HG03066 (cell line): Measurements from ENCODE around the gene FBXL16.
"Not testable (repeated sequence)": the region's sequence is repeated elsewhere in the genome, so short reads cannot be mapped to it uniquely, and the experiment has no call there.

Experiments
- ATAC-seq: cut with Tn5 transposase; IDR thresholded peaks from one replicate; pipeline ENCODE4 v1.9.1; 2021; ENCODE audit warnings: low read depth; ENCODE audit not compliant: unreplicated experiment

FBXL16 gene

DNA sequence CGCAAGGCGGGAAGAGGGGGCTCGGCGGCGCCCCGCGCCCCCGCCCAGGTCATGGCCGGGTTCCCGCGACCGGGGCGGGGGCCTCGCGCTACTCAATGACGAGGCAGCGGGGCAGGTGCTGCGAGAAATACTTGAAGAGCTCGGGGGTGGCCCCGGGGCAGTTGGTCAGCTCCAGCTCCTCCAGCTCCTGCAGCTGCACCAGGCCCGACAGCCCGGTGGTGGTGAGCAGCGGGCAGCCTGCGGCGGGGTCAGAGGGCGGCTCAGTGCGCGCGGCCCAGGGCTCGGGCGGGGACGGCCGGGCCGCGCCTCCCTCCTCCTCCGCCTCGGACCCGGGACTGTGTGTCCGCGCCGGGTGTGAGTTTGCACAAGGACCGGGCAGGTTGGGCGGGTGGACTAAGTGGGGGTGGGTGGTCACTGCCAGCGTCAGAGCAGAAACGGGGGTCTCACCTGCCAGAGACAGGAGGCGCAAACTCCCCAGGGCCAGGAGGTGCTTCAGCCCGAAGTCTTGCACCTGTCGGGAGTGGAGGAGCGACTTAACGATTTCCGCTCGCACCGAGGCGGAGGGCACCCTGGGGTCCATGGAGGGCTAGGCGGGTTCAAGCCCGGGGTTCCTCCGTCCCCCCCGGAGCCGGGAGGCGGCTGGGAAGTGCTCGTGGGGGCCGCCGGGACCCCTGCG lies 11.3 kb downstream of the FBXL16 start:
- ATAC-seq, result no peak

DNA sequence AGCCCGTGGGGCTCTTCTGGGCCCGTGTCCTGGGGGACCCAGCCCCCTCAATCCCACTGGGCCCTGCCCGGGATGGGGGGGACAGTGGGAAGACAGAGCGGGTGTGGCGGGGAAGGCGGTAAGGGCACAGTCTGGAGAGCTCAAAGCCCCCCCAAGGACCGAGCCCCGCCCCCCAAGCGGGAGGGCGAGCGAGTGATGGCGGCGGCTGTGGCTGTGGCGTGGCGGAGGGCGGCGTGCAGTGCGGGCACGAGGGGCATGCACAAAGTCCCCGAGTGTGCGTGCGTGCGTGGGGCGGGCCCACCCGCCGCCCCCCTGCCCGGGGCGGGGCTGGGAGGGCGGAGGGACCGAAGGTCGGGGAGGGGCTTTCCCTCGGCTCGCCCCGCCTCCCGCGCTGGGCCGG lies 11.8 kb downstream of the FBXL16 start:
- ATAC-seq, result no peak

- ATAC-seq, result no peak
These were observed 12.2 kb downstream of the FBXL16 start for GRCh38 chr16:693364-693763.

- no peak for ATAC-seq
These were observed 13.1 kb downstream of the FBXL16 start for GRCh38 chr16:692356-693108.

DNA sequence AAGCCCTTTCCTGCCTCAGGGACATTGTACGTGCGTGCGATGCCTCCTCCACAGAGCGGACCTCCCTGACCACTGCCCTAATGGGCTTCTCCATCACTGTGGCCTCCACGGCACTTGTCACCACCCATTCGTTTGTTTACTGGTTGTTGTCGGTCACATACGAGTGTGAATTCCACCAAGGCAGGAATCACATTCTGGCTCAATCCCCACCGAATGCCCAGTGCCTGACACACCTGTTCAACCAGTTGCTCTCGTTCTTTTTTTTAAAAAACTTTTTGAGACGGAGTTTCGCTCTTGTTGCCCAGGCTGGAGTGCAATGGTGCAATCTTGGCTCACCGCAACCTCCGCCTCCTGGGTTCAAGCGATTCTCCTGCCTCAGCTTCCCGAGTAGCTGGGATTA lies 14.4 kb downstream of the FBXL16 start:
- ATAC-seq, result not testable (repeated sequence)

- no peak for ATAC-seq
These were observed 16.3 kb downstream of the FBXL16 start for GRCh38 chr16:689175-689897.

DNA sequence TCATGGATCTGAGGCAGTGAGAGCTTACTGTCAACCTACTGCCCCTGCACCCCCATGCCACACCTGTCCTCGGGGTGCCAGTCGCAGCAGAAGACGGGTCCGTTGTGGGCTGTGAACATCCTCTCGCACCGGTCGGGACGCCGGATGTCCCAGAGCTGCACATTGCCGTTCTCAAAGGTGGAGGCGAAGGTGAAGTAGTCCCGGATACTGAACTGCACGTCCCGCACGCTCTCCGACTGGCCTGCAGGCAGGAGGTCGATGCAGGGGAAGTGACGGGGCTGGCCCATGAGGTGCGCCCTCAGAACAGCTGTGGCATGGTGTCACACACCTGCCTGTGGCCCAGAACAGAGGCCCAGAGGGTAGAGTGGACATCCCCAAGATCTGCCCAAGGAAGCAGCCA lies 18.1 kb downstream of the FBXL16 start:
- ATAC-seq, result no peak

GRCh38 chr16:686459-687260 lies 18.9 kb downstream of the FBXL16 start:
- no peak for ATAC-seq

GRCh38 chr16:685967-686366 lies 19.6 kb downstream of the FBXL16 start:
- ATAC-seq, result no peak

DNA sequence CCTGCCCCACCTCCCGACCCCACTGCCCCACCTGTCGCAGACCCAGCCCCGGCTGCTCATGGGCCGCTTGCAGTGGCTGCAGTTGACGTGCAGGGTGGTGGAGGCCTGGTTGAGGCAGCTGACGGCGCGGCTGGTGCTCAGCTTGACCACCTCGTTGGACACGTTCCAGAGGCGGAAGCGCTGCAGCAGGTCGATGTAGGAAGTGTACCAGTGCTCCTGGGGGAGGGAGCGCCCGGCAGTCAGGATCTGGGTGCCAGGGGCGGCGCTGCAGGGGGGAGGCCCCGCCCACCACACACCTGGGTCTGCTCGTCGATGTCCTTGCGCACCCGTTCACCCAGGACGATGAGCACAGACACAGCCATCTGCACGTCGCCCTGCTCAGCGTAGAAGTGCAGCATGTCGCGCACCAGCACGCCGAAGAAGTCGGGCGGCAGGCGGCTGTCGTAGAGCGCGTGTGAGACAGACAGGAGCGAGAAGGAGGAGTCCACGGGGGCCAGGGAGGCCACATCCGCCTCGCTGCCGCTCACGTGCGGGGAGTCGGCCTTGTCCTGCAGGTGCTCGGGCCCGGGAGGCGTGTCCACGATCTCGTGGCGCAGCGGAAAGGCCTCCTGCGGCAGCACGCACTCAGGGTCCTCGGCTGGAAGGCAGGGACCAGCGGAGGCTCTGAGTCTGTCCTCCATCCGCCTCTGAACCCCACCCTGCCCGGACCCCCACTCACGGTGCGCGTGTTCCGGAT lies 20.5 kb downstream of the FBXL16 start:
- no peak for ATAC-seq

DNA sequence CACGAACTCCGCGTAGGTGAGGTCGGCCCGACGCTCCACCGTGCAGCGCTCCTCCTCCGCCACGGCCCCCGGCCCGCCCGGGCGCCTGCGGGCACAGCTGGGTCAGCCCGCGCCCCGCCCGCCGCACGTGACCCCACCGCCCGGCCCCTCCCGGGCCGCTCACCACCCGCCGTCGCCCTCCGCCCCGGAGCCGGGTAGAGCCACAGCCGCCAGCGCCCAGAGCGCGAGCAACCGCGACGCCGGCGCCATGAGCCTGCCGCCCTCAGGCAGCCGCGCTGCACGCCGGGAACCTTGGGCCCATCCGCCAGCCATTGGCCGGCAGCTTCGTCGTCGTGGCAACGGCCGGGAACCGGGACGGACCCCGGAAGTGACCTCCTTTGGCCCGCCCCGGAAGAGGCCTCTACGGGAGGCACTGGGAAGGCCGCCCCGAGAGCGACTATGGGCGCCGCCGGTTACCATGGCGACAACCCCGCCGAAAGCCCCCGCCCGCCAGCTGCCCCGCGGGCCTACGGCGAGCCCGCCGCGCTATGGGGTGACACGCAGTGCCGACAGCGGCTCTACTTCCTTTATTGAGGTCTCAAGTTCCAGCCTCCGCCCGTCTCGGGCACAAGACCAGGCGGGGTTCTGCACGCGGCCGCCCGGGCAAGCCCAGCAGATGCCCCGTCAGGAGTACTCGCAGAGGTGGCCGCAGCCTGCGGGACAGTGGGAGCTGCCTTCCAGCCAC lies 21.4 kb downstream of the FBXL16 start, which contains the start of gene JMJD8:
JMJD8 (minus strand) TSS at position 264 of the 724 bp plus-strand sequence; CDS start at position 249, 15 bp downstream.
- ATAC-seq, result peak; percentile 66

DNA sequence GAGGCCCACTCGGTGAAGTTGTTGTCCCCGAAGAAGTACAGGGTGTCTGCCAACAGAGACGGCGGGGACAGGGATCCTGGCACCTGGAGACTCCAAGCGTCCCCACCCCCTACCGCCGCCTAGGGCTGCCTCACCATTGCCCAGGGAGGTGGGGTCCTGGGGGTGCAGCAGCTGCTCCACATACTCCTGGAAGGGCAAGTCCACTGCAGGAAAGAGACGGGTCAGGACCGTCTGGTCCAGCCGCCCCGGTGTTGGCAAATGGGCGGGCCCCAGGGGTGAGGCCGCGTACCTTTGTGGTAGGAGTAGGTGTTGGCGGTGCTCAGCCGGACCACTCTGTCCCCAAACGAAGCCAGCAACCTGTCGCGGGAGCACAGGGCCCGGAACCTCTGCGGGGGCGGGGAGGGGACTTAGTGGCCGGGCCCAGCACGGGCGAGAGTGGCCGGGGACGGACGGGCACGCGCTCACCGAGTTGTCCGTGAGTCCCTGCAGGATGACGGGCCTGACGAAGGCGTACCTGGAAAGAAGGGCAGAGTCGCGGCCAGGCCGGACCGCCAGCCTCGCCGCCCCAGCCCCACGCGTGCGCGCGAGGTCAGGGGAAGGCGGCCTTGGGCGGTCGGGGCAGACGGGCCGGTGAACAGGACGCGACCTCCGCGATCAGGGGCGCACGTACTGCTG lies 22.1 kb downstream of the FBXL16 start:
- ATAC-seq, result no peak

GRCh38 chr16:682493-683395 lies 22.9 kb downstream of the FBXL16 start:
- ATAC-seq, result no peak

DNA sequence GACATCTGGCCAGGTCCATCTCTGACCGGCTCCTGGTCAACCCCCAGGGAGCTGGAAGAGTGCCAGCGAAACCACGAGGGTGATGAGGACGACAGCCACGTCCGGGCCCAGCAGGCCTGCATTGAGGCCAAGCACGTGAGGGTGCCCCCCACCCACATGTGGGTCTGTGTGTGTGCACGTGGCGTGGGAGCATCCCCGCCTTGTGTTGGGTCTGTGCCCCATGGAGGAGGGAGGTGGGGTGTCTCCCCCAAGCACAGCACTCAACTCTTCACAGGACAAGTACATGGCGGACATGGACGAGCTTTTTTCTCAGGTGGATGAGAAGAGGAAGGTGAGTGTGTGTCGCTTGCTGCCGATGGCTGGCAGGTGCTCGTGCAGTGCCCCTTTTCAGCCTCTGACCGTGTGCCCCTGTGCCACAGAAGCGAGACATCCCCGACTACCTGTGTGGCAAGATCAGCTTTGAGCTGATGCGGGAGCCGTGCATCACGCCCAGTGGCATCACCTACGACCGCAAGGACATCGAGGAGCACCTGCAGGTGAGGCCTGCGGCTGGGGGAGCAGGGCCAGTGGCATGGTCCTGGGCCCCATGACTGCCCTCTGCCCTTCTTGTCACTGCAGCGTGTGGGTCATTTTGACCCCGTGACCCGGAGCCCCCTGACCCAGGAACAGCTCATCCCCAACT lies 23.7 kb downstream of the FBXL16 start:
- ATAC-seq, result no peak

GRCh38 chr16:680967-681745 lies 24.4 kb downstream of the FBXL16 start:
- ATAC-seq, result no peak

DNA sequence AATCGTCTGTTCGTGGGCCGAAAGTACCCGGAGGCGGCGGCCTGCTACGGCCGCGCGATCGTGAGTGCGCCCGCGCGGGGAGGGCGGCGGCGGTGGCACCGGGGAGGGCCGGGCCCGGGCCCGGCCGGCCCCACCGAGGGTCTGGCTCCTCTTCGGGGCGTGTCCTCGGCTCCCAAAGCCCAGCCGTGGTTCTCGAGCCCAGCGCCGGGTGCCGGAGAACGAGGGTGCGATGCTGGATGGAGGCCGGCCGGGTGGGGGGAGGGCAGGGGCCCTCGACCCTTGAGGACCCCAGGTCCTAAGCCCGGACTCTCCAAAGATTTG lies 25.0 kb downstream of the FBXL16 start:
- ATAC-seq, result no peak
